SW 1271 (cell line): Measurements from ENCODE around the gene KCNJ14.
A peak's percentile ranks its signal among the peaks of the same experiment; 100 is the strongest.

Experiments
- DNase-seq, 2 experiments: peaks; one replicate each; lab custom pipeline; 2025; lab: John Stamatoyannopoulos, UW

Gene KCNJ14

DNA sequence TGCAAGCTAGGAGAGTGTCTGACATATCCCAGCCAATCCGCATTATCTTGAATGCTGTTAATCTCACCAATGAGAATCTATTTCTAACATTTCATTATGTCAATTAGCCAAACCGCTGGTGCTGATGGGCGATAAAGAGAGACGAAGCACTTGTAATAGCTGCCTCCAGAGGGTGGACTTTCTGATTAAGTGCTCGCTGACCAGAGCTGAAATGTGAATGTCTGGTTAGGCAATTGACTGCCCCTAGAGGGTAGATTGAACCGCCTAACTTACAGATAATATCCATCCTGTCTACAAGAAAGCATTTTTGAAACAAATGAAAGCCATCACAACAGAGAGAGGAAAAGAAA, 10.1 kb upstream of the KCNJ14 start:
- DNase-seq = peak in 1 of 2 experiments; percentile 93

DNA sequence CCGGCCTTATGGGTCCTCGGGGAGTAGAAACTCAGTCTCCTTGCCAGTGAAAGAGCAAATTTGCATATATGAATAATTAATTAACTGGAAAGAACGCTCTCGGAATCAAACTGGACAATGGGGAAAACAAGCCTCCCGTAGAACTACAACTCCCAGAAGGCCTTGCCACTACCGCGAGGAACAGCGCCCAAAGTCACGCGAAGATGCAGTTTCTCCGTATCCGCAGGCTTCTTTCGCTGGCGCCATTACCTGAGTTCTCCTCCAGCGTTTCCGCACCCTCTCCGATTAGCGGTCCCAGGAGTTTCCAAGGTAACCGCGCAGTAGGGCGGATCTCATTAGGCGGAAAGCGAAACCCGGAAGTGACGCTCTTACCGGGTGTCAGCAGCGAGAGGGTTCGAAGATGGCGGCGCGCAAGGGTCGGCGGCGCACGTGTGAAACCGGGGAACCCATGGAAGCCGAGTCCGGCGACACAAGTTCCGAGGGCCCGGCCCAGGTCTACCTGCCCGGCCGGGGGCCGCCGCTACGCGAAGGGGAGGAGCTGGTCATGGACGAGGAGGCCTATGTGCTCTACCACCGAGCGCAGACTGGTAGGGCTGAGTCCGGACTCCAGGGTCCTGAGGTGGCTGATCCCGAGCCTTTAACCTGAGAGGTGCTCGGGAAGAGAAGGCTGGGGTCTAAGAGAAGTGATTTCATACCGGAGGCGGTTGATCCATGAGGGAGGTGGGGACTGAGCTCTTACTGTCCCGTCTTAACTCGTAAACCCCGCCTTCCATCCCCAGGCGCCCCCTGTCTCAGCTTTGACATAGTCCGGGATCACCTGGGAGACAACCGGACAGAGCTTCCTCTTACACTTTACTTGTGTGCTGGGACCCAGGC, 9.5 kb upstream of the KCNJ14 start, which contains the start of gene GRWD1:
GRWD1 (plus strand) TSS at position 378 of the 876 bp plus-strand sequence; CDS start at position 401, 23 bp downstream.
- peak; percentile 94 for DNase-seq

DNA sequence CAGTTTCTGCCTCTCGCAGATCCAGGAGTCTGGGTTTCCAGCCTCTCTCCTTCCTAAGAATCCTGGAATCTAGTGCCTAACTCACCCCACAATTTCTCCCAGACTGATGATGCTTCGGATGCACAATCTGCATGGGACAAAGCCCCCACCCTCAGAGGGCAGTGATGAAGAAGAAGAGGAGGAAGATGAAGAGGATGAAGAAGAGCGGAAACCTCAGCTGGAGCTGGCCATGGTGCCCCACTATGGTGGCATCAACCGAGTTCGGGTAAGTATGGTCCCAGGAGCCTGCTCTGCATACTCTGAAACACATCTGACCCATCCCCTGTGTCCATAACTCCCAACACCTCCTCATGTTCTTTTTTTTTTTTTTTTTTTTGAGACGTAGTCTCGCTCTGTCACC, 8.8 kb upstream of the KCNJ14 start:
- DNase-seq = no peak

DNA sequence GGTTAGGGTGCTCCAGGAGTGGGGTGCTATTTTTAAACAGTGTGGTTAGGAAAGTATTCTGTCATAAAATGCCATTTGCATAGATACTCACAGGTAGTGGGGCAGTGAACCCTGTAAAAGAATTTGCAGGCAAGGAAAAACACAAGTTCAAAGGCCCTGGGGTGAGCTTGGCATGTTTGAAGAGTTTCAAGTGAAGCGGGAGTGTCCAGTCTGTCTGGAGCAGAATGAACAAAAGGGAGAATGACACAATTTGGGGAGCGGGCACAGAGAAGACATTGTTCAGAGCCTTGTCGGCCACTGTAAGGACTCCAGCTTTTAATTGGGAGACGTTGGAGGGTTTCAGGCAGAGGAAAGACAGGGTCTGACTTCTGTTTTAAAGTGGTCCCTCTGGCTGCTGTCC, 6.8 kb upstream of the KCNJ14 start:
- no peak for DNase-seq

DNA sequence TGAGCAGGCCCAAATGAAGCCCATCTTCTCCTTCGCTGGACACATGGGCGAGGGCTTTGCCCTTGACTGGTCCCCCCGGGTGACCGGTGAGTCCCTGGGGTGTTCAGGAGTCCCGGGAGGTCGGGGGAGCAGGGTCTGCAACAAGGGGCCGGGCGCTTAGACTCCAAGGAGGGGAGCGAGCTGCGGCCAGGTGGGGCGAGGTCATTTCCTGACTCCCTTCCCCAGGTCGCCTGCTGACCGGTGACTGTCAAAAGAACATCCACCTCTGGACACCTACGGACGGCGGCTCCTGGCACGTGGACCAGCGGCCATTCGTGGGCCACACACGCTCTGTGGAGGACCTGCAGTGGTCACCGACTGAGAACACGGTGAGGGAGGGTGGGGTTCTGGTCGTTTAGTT, 4.9 kb upstream of the KCNJ14 start:
- no peak for DNase-seq

DNA sequence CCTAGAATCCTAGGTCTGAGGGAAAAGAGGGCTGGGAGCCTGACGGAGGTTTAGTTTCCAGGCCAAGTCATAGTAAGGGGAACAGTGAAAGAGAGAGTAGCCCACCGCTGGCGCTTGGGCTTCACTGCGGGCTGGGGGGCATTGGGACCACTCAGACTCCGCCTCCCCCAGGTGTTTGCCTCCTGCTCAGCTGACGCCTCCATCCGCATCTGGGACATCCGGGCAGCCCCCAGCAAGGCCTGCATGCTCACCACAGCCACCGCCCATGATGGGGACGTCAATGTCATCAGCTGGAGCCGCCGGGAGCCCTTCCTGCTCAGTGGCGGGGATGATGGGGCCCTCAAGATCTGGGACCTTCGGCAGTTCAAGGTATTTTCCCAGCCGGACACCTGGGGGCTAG, 4.5 kb upstream of the KCNJ14 start:
- no peak for DNase-seq

DNA sequence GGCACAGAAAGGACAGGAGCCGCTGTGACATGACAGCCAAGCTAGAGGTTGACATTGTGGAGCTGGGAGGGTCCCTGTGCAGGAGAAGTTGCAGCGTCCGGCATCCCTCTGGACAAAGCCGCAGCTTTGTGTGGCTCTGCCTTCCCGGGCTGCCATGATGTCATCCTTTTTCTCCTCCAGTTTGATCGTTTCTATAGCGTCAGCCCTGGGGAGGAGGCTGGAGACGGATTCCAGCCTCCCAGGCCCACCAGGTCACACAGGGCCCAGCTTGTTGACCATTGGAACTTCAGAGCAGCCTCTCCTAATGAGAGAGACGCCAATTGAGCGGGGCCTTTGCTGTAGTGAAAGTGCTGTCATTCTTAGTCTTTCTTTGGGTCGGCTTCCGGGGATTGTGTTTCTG, 3.8 kb upstream of the KCNJ14 start:
- DNase-seq = no peak

DNA sequence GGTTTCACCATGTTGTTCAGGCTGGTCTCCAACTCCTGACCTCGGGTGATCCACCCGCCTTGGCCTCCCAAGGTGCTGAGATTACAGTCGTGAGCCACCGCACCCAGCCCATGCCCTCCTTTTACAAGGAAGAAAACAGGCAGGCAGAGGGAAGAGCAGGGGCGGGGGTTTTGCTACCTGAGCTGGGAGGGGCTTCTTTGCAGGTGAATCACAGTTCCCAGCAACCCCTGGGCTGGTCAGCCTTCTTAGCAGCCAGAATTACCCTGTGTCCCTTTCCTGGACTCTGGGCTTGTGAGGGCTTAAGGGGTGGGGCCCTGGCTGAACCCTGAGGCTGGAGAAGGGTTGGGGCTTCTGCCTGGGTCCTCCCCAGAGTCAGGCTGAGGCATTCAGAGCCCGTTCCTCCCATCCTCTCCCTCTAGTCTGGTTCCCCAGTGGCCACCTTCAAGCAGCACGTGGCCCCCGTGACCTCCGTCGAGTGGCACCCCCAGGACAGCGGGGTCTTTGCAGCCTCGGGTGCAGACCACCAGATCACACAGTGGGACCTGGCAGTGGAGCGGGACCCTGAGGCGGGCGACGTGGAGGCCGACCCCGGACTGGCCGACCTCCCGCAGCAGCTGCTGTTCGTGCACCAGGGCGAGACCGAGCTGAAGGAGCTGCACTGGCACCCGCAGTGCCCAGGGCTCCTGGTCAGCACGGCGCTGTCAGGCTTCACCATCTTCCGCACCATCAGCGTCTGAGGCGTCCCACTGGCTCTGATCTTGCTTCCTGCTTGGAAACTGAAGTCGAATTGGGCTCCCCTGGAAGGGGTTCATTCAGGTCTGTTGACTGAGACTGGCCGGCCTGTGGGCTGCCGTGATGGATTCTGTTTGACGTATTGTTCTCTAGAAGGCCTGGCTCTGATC, 2.8 kb upstream of the KCNJ14 start:
- no peak for DNase-seq

DNA sequence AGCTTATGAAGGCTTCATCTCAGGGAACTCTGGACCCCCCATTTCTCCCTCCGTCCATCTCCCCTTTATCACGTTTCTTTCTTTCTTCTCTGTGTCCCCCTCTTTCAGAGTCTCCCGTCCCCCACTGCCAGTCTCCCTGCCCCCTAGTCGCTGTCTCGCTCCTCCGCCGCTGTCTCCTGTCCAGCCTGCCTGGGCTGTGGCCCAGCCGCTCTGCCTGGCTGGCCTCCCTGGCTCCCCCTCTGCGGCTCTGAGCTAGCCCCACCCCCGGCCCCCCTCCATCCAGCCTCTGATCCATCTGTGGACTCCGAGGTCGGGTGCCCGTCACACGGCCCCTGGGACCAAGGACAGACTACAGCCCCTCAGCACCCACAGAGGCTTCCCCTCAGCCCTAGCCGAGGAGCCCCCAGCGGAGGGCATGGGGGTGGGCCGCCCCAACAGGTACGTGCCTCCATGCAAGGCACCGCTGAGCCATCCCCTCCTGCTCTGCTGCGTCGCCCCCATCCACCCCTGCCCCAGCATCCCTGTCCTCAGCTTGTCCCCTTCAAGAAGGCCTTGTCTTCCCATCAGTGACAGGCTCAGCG, 1.1 kb upstream of the KCNJ14 start:
- no peak for DNase-seq

DNA sequence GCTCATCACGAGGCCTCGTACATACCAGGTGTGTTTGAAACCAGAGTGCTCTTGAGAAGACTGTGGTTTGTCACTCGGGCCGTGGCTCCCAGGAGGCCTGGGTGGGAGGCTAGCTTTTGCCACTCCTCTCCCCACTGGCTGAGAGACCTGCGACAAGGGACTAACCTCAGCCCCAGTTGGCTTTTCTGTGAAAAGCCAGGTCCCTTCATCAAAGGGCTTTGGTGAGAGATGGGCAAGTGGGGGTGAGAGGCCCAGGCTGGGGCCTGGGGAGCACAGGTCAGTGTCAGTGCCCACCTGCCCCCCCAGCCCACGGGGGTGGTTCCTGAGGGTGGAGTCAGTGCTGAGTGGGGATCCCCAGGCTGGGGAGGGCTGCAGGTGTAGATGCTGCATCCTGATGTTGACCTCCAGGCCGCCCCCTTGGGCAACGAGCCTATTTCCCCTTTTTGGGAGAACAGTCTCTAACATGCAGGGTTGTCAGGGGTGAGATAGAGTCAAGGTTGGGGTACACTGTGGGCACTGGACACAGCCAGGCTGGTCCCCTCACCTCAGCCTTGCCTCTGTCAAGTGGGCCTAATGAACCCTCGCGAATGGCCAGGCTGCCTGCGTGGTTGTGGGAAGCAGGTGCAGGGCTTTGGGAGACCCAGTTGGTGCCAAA, 661 bp downstream of the KCNJ14 start:
- no peak for DNase-seq

DNA sequence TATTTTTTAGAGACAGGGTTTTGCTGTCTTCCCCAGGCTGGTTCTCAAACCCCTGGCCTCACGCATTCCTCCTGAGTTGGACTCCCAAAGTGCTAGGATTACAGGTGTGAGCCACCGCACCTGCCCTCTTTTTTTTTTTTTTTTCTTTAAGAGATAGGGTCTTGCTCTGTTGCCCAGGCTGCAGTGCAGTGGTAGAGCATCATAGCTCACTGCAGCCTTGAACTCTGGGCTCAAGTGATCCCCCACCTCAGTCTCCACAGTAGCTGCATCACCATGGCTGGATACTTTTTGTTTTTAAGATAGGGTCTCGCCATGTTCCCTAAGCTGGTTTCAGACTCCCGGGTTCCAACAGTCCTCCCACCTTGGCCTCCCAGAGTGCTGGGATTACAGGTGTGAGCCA, 1.5 kb downstream of the KCNJ14 start:
- DNase-seq = no peak

DNA sequence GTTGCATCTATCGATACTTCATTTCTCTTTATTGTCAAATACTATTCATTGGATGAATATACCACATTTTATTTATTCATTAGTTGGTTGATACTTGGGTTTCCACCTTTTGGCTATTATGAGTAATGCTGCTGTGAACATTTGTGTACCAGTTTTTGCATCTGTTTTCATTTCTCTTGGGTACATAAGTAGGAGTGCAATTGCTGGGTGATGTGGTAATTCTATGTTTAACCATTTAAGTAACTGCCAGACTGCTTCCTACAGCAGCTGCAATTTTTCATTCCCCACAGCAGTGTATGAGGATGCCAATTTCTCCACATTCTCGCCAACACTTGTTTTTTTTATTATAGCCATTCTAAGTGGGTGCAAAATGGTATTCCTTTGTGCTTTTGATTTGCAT, 2.6 kb downstream of the KCNJ14 start:
- no peak for DNase-seq

DNA sequence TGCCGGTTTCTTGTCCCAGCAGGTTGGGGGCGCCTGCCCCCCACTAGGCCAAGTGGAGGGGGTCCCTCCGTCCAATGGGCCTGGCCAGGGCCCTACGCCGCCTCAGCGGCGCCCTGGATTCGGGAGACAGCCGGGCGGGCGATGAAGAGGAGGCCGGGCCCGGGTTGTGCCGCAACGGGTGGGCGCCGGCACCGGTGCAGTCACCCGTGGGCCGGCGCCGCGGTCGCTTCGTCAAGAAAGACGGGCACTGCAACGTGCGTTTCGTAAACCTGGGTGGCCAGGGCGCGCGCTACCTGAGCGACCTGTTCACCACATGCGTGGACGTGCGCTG, 6.2 kb downstream of the KCNJ14 start:
- DNase-seq = no peak

DNA sequence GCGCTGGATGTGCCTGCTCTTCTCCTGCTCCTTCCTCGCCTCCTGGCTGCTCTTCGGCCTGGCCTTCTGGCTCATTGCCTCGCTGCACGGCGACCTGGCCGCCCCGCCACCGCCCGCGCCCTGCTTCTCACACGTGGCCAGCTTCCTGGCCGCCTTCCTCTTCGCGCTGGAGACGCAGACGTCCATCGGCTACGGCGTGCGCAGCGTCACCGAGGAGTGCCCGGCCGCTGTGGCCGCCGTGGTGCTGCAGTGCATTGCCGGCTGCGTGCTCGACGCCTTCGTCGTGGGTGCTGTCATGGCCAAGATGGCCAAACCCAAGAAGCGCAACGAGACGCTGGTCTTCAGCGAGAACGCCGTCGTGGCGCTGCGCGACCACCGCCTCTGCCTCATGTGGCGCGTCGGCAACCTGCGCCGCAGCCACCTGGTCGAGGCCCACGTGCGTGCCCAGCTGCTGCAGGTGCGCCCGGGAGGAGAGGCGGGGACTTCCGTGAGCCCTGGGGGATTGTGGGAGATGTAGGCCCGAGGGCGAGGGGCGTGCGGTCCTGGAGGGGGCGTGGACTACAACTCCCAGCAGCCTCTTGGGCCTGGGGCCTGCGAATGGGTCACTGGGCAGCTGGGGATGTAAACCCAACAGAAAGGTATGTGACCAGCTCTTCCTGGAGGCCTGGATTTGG, 6.7 kb downstream of the KCNJ14 start:
- no peak for DNase-seq

DNA sequence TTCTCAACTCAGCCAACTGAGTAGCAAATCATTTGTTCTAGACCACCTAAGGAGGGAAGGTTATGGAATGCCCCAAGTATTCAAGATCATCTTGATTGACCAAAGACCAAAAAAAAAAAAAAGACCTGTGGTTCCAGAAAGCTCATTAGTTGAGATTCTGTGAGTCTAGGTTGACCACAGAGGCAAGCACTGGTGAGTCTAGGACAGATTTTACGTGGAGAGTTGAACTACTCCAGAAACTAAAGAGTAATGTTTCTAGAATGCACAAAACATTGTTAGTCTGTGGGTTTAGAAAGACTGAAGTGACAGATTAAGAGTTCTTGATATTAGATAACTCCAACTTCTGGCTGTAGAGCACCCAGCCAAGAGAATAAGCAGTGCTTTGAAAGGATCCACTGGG, 9.8 kb downstream of the KCNJ14 start:
- DNase-seq = no peak

DNA sequence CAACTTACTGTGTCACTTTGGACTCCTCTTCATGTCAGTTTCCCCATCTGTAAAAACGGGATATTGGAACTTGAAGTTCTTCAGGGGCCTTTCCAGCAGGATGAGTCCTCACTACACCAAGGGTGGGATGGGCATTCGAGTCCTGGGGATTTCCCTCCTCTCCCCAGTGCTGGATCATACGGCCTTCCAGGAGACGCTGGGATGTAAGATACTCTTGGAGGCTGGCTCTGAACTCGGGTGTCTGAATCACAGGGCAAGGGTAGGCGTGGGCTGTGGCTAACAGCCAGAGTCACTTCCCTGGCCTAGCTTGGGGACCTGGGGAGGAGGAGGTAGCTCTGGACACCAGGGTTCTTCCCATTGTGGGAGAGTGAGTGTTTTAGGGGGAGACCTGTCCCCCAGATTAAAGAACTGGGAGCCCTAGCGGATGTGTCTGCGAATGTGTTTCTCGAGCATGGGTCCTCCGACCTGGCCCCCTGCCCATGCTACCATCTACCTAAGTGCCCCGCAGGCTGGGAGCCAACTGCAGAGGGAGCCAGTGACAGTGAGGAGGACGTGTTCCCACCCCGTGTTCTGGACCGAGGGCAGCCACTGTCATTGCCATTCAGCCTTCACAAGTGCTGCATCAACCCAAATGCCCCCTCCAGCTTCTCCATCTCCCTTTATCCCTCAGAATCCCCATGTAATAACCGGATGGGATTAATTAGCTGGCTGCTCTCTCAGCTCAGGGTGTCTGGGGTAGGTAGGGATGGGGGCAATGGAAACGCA, 11.4 kb downstream of the KCNJ14 start:
- no peak for DNase-seq

DNA sequence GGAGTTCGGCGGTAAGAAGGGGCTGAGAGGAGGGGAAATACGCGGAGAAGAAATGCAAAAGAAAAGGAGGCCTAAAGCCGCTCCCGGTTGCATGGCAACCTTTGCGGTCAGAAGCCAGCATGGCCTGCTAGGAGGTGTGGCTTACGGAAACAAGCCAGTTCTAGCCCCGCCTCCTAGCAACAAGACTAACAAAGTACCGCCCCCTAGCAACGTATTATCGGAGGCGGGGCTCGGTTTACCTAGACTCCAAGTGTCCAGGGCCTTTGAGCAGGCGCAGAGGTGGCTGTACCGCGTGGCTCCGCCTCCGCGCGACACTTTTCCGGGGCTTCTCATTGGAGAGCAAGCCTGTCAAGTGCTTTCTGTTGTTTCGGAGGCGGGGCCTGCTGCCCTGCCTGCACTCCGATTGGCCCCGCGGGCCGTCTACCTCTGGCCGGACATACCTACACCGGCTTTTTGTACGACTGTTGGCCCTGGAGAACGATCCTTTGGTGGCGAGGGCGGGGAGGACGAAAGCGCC, 13.5 kb downstream of the KCNJ14 start:
- DNase-seq = peak; percentile 94 to 98

DNA sequence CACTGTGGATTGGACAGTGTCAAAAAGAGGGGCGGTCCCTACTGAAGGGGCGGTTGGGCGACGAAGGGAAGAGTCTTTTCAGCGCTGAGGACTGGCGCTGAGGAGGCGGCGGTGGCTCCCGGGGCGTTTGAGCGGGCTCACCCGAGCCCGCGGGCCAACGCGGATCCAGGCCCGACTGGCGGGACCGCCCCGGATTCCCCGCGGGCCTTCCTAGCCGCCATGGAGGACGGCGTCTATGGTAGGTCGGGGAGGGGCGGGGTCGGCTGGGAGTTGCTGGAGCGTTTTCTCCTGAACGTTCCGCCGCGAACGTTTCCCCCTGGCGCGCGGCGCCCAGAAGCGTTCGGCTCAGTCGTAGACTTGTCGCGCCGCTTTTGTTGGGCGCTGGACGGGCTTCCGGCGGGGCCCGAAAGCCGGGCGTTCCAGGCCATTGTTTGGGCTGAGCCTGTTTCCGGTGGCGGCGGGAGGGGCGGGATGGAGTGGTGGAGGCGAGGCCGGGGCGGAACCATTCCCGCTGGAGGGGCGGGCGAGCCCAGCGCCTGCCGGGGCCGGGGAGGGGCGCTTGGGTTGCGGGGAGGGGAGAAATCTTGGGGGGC, 14.0 kb downstream of the KCNJ14 start, which contains the start of gene CYTH2:
CYTH2 (plus strand) TSS at position 81 of the 593 bp plus-strand sequence; CDS start at position 220, 139 bp downstream.
- DNase-seq = peak in 1 of 2 experiments; percentile 62

DNA sequence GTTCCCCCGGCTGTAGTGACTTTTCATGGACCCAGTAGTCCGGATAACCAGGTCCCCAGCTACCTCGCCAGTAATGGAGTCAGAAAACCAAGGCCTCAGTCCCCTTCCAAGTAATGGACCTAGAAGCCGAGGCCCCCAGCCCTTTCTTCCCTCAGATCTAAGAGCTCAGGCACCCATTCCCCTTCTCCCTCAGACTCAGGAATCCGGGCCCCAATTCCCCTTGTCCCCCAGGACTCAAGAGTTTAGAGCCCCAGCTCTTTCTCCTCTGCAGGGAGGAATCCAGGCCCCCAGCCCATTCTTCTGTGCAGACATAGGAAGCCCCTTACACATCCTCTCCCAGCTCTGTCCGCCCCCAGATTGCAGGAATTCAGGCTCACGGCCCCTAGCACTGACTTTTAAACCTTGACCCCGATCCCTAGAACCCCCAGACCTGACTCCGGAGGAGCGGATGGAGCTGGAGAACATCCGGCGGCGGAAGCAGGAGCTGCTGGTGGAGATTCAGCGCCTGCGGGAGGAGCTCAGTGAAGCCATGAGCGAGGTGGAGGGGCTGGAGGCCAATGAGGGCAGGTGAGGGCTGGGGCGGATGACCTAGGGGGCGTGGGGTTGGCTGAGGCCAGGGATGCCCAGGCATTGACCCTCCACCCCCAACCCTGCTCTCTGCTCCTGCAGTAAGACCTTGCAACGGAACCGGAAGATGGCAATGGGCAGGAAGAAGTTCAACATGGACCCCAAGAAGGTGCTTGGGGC, 14.7 kb downstream of the KCNJ14 start:
- DNase-seq = no peak
